DMS53 treated with DMSO at 0.1 percent for 48 hours (cell line): ENCODE measurements around the gene LRSAM1.

ENCODE experiments used
- DNase-seq: peaks from one replicate; lab custom pipeline; 2025; ENCODE audit not compliant: unreplicated experiment; lab: John Stamatoyannopoulos, UW

Gene LRSAM1

GRCh38 chr9:127495884-127496555 is 44.7 kb downstream of the LRSAM1 start:
- no peak for DNase-seq

DNA sequence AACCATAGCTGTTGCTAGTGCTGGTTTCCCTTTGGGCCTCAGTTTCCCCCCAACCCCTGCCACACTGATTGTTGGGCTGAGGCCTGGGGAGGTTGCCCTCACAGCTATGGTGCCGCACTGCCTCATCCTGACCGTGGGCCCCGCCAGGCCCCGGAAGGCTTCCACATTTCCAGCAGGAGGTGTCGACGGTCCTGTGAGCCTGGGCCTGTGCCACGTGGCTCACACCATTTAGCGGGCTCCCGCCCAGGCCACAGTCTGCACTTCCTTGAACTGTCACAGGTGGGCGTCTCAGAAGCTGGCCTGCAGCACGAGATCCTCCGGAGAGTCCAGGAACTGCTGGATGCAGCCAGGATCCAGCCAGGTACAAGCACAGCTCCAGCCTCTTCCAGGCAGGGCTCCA is 45.7 kb downstream of the LRSAM1 start:
- no peak for DNase-seq

GRCh38 chr9:127497656-127498290 is 46.5 kb downstream of the LRSAM1 start:
- DNase-seq: no peak

GRCh38 chr9:127498298-127498697 is 47.0 kb downstream of the LRSAM1 start:
- no peak for DNase-seq

GRCh38 chr9:127500399-127500798 is 49.1 kb downstream of the LRSAM1 start:
- no peak for DNase-seq

DNA sequence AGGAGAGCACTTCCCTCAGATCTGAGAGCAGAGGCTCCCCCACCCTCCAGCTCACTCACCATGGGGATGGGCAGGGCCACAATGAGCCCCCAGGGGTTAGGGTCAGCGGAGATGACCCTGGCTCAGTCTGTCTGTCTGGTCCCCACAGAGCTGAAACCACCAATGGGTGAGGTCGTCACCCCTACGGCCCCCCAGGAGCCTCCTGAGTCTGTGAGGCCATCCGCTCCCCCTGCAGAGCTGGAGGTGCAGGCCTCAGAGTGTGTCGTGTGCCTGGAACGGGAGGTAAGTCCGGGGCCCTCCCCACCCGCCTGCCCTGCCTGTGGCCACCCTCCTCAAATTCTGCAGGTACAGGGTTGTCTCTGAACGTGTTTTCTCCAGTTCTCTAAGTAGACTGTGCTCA is 49.6 kb downstream of the LRSAM1 start:
- no peak for DNase-seq

DNA sequence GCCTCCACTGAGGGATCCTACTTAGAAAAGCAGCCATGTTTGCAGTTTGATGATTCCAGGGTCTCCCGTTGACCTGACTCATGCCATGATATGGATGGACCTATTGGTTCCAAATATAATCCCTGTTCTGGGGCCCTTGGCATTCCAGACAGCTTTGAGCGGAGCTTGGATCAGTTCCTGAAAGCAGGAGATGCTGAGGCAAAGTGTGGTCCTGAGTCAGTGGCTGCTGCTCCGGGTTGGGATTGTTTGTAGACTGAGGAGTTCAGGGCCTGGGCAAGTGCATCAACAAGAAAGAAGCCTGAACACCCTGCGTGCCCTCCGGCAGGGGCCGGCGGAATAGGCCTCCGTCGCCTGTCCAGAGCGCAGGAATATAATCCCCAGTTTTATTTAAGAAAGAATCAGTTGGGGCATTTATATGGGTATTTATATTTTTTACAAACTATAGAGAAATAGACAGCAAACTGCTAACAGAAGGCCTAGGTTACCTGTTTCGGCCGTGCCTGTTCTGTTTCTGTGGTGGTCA is 50.6 kb downstream of the LRSAM1 start:
- DNase-seq: no peak

- no peak for DNase-seq
These were observed 51.5 kb downstream of the LRSAM1 start for GRCh38 chr9:127502706-127503378.

DNA sequence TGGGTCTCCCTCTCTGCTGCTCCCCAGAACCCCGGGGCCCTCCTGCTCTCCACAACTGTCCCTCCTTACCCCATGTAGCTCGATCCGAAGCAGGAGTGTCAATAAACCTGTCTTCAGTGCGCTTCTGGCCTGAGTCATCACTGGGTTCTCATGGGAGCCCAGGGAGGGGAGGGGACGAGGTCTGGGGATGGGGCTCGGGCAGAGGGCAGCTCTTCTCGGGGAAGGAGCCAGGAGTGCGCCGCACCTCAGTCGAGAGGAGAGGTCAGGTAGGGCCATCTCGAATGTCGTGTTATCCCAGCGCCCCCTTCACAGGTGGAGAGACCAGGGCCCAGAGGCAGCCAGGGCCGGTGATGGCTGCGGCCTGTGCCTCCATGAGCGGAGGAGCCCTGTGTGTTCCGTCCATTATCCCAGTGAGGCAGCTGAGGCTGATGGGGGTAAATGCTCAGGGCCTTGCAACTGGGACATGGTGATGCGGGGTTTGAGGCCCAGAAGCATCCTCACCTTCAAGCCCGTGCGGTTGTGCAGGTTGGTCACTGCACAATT is 52.1 kb downstream of the LRSAM1 start:
- DNase-seq: no peak

- peak; percentile 76 for DNase-seq
These were observed 52.9 kb downstream of the LRSAM1 start for GRCh38 chr9:127503947-127504886.

GRCh38 chr9:127504887-127505251 is 53.6 kb downstream of the LRSAM1 start:
- DNase-seq: no peak

DNA sequence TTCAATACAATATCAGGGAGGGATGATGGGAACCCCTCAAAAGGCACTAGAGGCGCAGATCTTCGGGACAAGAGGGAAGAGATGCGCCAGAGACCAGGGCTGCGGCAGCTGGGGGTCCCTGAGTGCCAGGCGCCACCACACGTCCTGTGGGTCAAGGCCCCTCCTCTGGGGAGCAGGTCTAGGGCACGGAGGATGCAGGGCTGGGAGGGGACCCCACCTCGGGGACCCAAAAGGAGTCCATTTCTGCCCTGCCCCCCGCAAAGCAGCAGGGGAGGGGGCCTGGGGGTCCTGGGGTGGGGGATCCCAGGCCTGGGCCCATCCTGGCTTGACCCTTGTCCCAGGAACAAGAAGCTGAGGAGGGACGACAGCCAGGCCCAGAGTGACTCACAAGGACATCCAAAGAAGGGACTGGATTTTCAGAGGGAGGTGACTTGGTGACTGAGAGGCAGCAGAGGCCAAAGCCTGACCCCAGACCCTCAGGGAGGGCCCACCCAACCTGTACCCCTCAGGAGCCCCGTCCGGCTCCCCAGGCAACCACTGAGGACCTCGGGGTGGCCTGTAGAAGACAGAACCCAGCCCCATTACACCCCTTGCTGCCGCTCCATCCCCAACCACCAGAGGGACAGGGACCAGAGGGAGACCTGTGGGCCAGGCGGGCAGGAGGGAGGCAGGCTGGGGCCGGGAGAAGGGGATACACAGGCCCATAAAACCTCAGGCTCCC is 54.2 kb downstream of the LRSAM1 start:
- no peak for DNase-seq

GRCh38 chr9:127506117-127506813 is 55.0 kb downstream of the LRSAM1 start:
- no peak for DNase-seq

GRCh38 chr9:127506814-127507750 is 55.8 kb downstream of the LRSAM1 start:
- no peak for DNase-seq

DNA sequence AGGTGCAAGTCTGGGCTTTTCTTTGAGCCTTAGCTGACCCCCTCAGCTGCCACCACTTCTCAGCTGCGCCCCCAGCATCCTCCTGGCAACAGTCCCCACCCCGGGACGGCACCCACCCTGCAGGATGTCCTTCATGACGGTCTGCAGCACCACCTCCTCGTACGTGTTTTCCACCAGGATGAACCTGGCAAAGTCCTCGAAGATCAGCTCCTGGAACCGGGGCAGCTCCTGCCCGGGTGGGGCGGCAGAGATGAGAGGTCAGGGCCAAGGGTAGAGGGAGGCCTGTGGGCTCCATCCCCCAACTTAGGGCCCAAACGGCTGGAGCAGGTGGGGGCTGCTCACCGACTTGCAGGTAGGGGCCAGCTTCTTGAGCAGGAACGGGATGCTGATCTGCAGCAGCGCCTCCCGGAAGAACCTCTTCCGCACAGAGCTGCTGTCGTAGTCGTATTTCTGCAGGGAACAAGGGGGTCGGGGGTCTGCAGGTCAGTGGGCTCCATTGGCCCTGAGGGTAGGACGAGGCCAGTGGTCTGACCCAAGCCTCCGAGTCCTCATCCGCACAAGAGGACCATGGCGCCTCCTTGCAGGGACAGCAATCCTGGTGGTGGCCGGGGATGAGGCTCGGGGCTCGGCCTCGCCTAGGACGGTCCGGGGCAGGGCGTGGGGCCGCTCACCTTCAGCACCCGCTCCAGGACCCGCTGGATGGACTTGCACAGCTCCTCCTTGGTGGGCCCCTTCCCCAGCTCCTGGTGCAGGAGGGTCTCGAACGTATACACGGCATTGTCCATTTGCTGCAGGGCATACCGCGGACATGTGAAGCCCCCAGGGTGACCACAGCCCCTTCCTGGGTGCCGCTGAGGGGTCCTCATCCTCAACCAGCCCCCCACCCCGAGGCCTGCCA is 56.7 kb downstream of the LRSAM1 start:
- no peak for DNase-seq

GRCh38 chr9:127508901-127509260 is 57.6 kb downstream of the LRSAM1 start:
- DNase-seq: no peak

- DNase-seq: no peak
These were observed 58.1 kb downstream of the LRSAM1 start for GRCh38 chr9:127509261-127509954.
